ENCODE results near the gene TLR7. TPM values are rescaled to one million over a fixed set of nuclear protein-coding genes. Genes with fewer than 3 reads are reported as not detected.

The TLR7 gene
- under 1 TPM; 0.05 to 0.23 TPM for total RNA-seq

GRCh38 chrX:12866451-12867377, at the start of gene TLR7:
TLR7 (plus strand) TSS chrX:12867072; CDS start chrX:12867579, 507 bp downstream.
- H3K4me3 Mint-ChIP-seq: no peak within 1 kb of the TSS
- no peaks in the 10 kb centered on the region for H3K4me1 Mint-ChIP-seq (ENCODE audit: low read depth)
- peaks cover 0 to 4% of the 10 kb centered on the region in 2 donors for H3K36me3 Mint-ChIP-seq (ENCODE audit: insufficient read depth in 2 of 2)
- no peaks in the 10 kb centered on the region for H3K27me3 Mint-ChIP-seq (ENCODE audit: low read depth)
- no peak for ATAC-seq (replicated peaks in 1 of 2)
- H3K27ac Mint-ChIP-seq: no peak within 1 kb of the TSS
- no peak for DNase-seq
- H3K9me3 Mint-ChIP-seq: peaks cover 0 to 3% of the 10 kb centered on the region in 2 donors

DNA sequence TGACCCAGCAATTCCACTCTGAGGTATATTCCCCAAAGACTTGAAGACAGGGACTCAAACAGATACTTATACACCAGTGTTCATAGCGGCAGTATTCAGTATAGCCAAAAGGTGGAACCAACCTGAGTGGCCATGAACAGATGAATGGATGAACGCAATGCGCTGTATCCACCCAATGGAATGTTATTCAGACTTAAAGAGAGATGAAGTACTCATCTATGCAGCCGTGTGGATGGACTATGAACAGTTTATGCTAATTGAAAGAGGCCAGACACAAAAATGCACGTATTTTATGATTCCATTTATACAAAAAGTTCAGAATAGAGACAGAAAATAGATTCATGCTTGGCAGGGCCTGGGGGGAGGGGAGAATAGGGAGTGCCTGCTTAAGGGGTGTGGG, 49.3 kb upstream of the TLR7 start:
- Mint-ChIP-seq H3K27ac (no peak overlapping the region), H3K27me3 (ENCODE audit: low read depth) (no peaks in the 10 kb centered on the region), H3K4me3 (no peak overlapping the region), H3K36me3 (ENCODE audit: insufficient read depth in 2 of 2) (peaks cover 0 to 15% of the 10 kb centered on the region in 2 donors), H3K4me1 (ENCODE audit: low read depth) (no peaks in the 10 kb centered on the region), H3K9me3 (no peaks in the 10 kb centered on the region)
- ATAC-seq (replicated peaks in 1 of 2) (no peak), DNase-seq (no peak)

GRCh38 chrX:12819222-12819621, 47.6 kb upstream of the TLR7 start:
- Mint-ChIP-seq H3K27ac (no peak overlapping the region), H3K27me3 (ENCODE audit: low read depth) (no peaks in the 10 kb centered on the region), H3K36me3 (ENCODE audit: insufficient read depth in 2 of 2) (peaks cover 0 to 17% of the 10 kb centered on the region in 2 donors), H3K4me3 (no peak overlapping the region), H3K4me1 (ENCODE audit: low read depth) (no peaks in the 10 kb centered on the region), H3K9me3 (no peaks in the 10 kb centered on the region)
- no peak for ATAC-seq (replicated peaks in 1 of 2)
- no peak for DNase-seq

DNA sequence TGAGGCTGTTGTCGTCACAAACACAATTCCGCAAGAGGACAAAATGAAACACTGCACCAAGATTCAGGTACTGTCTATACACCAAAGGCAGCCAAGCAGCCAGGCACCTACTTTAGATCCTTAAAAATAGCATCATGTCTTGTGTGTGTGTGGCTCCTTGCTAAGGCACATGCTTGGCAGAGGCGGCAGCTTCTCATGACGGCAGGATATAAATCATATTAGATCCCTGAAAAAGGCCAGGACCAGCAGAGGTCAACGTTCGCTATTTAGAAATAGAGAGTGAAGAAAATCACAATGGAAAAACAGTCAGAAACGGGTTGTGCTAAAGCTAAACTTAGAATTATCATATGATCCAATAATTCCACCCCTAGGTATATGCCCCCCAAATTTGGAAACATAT, 46.1 kb upstream of the TLR7 start:
- ATAC-seq (replicated peaks in 1 of 2) (no peak), DNase-seq (no peak)
- H3K9me3 Mint-ChIP-seq: no peaks in the 10 kb centered on the region
- no peaks in the 10 kb centered on the region for H3K4me1 Mint-ChIP-seq (ENCODE audit: low read depth)
- no peak overlapping the region for H3K4me3 Mint-ChIP-seq
- peaks cover 2 to 20% of the 10 kb centered on the region in 2 donors for H3K36me3 Mint-ChIP-seq (ENCODE audit: insufficient read depth in 2 of 2)
- H3K27me3 Mint-ChIP-seq (ENCODE audit: low read depth): no peaks in the 10 kb centered on the region
- H3K27ac Mint-ChIP-seq: no peak overlapping the region

GRCh38 chrX:12824944-12825343, 41.9 kb upstream of the TLR7 start:
- Mint-ChIP-seq H3K27ac (no peak overlapping the region), H3K27me3 (ENCODE audit: low read depth) (peaks cover 15% of the 10 kb centered on the region), H3K9me3 (no peaks in the 10 kb centered on the region), H3K36me3 (ENCODE audit: insufficient read depth in 2 of 2) (peaks cover 2 to 18% of the 10 kb centered on the region in 2 donors), H3K4me1 (ENCODE audit: low read depth) (no peaks in the 10 kb centered on the region), H3K4me3 (no peak overlapping the region)
- DNase-seq: no peak
- no peak for ATAC-seq (replicated peaks in 1 of 2)

- H3K9me3 Mint-ChIP-seq: no peaks in the 10 kb centered on the region
- H3K36me3 Mint-ChIP-seq (ENCODE audit: insufficient read depth in 2 of 2): peaks cover 2 to 14% of the 10 kb centered on the region in 2 donors
- DNase-seq (no peak), ATAC-seq (replicated peaks in 1 of 2) (no peak)
- H3K4me3 Mint-ChIP-seq: no peak overlapping the region
- H3K27ac Mint-ChIP-seq: no peak overlapping the region
- peaks cover 15% of the 10 kb centered on the region for H3K27me3 Mint-ChIP-seq (ENCODE audit: low read depth)
- no peaks in the 10 kb centered on the region for H3K4me1 Mint-ChIP-seq (ENCODE audit: low read depth)
Observed at GRCh38 chrX:12825801-12826200, 41.1 kb upstream of the TLR7 start.

GRCh38 chrX:12843061-12843667, 23.7 kb upstream of the TLR7 start:
- peaks cover 12% of the 10 kb centered on the region for H3K4me1 Mint-ChIP-seq (ENCODE audit: low read depth)
- peak; percentile 60 to 63 for ATAC-seq (replicated peaks in 1 of 2)
- H3K27me3 Mint-ChIP-seq (ENCODE audit: low read depth): no peaks in the 10 kb centered on the region
- H3K4me3 Mint-ChIP-seq: peak overlapping the region; percentile 68 to 69
- peak overlapping the region; percentile 79 for H3K27ac Mint-ChIP-seq
- no peaks in the 10 kb centered on the region for H3K36me3 Mint-ChIP-seq (ENCODE audit: insufficient read depth in 2 of 2)
- no peak for DNase-seq
- no peaks in the 10 kb centered on the region for H3K9me3 Mint-ChIP-seq

DNA sequence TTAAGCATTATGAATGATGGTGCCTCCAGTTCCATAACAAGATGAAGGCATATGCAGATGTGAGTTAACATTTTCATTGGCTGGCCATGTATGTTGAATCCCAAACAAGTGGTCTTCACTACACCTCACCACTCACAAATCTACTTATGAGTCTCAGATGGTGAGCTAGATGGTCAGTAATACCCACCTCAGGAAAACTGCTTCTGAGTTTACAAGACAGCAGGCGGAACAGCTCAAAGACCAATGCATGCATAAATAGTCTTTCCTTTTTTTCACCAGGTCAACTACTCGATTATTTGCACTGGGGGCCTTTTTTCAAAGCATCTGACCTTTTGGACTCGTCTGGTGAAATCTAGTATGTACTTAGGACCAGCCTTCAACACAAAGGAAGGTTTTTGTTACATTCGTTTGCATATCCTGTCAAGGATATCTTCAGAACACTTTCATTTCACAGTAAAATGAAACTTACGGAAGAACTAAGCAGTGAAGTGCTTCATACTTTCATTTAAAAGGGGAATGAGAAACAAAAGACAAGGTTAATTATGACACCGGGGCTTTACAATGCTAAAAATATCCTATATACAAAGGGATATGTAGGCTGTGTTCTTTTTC, 23.1 kb upstream of the TLR7 start:
- H3K27me3 Mint-ChIP-seq (ENCODE audit: low read depth): no peaks in the 10 kb centered on the region

GRCh38 chrX:12844319-12844718, 22.6 kb upstream of the TLR7 start:
- ATAC-seq (replicated peaks in 1 of 2) (peak; percentile 35 to 53), DNase-seq (no peak)
- Mint-ChIP-seq H3K4me1 (ENCODE audit: low read depth) (peaks cover 12% of the 10 kb centered on the region), H3K4me3 (peak overlapping the region in 1 of 2 donors; percentile 68), H3K27me3 (ENCODE audit: low read depth) (no peaks in the 10 kb centered on the region), H3K36me3 (ENCODE audit: insufficient read depth in 2 of 2) (no peaks in the 10 kb centered on the region), H3K9me3 (peaks cover 0 to under 1% of the 10 kb centered on the region in 2 donors), H3K27ac (peak overlapping the region; percentile 79)

More for the DNA sequence above, 23.1 kb upstream of the TLR7 start:
- Mint-ChIP-seq H3K4me3 (peak overlapping the region; percentile 68 to 69), H3K27ac (peak overlapping the region; percentile 79), H3K36me3 (ENCODE audit: insufficient read depth in 2 of 2) (no peaks in the 10 kb centered on the region), H3K9me3 (no peaks in the 10 kb centered on the region), H3K4me1 (ENCODE audit: low read depth) (peaks cover 12% of the 10 kb centered on the region)
- ATAC-seq (replicated peaks in 1 of 2) (peak; percentile 51 to 54), DNase-seq (no peak)

DNA sequence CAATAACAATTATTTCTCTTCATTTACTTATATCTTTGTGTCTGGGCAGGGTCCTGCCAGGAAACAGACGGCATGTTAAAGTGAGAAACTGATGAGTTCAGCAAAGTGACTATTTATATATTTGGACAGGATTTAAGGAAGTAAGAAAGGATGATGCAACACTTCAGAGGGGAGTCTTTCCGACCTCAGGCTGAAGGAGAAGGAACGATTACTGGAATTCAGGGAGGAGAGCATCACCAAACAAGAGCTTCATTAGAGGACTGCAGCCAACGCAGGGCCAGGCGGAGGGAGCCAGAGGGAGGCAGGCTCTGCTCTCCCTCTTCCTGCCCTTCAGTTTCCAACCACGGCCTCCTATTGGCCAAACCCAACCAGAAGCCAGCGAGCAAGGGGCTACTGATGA, 1.5 kb upstream of the TLR7 start:
- H3K36me3 Mint-ChIP-seq (ENCODE audit: insufficient read depth in 2 of 2): peaks cover 0 to 4% of the 10 kb centered on the region in 2 donors

DNA sequence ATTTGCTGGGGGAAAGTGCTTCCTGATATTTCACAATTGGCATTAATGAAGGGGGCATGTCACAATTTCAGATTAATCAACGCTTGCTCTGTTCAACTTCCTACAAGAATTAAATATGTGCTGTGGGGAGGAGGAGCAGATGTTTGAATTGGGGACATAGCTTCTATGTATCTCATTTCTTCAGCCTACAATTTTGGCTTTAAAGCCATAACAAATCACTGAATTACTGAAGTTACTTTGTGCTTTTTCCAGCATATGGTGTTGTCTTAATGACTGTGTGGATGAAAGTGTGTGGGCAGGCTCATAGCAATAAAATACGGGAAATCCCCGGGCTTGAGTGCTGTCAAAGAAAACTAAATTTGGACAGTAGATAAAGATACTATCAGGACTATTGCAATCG, 813 bp downstream of the TLR7 start:
- H3K36me3 Mint-ChIP-seq (ENCODE audit: insufficient read depth in 2 of 2): peaks cover 0 to 4% of the 10 kb centered on the region in 2 donors
- no peak for DNase-seq
- no peak overlapping the region for H3K27ac Mint-ChIP-seq
- H3K4me1 Mint-ChIP-seq (ENCODE audit: low read depth): no peaks in the 10 kb centered on the region
- H3K9me3 Mint-ChIP-seq: peaks cover 0 to 2% of the 10 kb centered on the region in 2 donors
- no peak overlapping the region for H3K4me3 Mint-ChIP-seq
- no peaks in the 10 kb centered on the region for H3K27me3 Mint-ChIP-seq (ENCODE audit: low read depth)
- ATAC-seq (replicated peaks in 1 of 2): no peak

More for the DNA sequence above, 1.5 kb upstream of the TLR7 start:
- H3K4me1 Mint-ChIP-seq (ENCODE audit: low read depth): no peaks in the 10 kb centered on the region
- H3K27me3 Mint-ChIP-seq (ENCODE audit: low read depth): no peaks in the 10 kb centered on the region
- no peak overlapping the region for H3K4me3 Mint-ChIP-seq
- DNase-seq: no peak
- peaks cover 0 to 3% of the 10 kb centered on the region in 2 donors for H3K9me3 Mint-ChIP-seq
- ATAC-seq (replicated peaks in 1 of 2): no peak
- no peak overlapping the region for H3K27ac Mint-ChIP-seq

- H3K27ac Mint-ChIP-seq: no peak overlapping the region
- H3K27me3 Mint-ChIP-seq (ENCODE audit: low read depth): no peaks in the 10 kb centered on the region
- no peaks in the 10 kb centered on the region for H3K4me1 Mint-ChIP-seq (ENCODE audit: low read depth)
- no peaks in the 10 kb centered on the region for H3K36me3 Mint-ChIP-seq (ENCODE audit: insufficient read depth in 2 of 2)
- H3K4me3 Mint-ChIP-seq: no peak overlapping the region
- no peaks in the 10 kb centered on the region for H3K9me3 Mint-ChIP-seq
- ATAC-seq (replicated peaks in 1 of 2): no peak
- DNase-seq: no peak
Observed at GRCh38 chrX:12868747-12869146, 1.9 kb downstream of the TLR7 start.

GRCh38 chrX:12871257-12871656, 4.4 kb downstream of the TLR7 start:
- Mint-ChIP-seq H3K4me1 (ENCODE audit: low read depth) (no peaks in the 10 kb centered on the region), H3K27ac (no peak overlapping the region), H3K27me3 (ENCODE audit: low read depth) (no peaks in the 10 kb centered on the region), H3K4me3 (no peak overlapping the region), H3K9me3 (no peaks in the 10 kb centered on the region), H3K36me3 (ENCODE audit: insufficient read depth in 2 of 2) (no peaks in the 10 kb centered on the region)
- DNase-seq (no peak), ATAC-seq (replicated peaks in 1 of 2) (no peak)
